Hematopoietic multipotent progenitor cell treated with erythropoietin and hydrocortisone succinate and interleukin-3 and kit ligand, for 17 days (in vitro differentiated cells): Measurements from ENCODE around the gene GRN.

Experiments used
- DNase-seq: peaks from one replicate; pipeline ENCODE4 v3.0.0-alpha.2; 2015; ENCODE audit warnings: low spot score

Gene GRN

DNA sequence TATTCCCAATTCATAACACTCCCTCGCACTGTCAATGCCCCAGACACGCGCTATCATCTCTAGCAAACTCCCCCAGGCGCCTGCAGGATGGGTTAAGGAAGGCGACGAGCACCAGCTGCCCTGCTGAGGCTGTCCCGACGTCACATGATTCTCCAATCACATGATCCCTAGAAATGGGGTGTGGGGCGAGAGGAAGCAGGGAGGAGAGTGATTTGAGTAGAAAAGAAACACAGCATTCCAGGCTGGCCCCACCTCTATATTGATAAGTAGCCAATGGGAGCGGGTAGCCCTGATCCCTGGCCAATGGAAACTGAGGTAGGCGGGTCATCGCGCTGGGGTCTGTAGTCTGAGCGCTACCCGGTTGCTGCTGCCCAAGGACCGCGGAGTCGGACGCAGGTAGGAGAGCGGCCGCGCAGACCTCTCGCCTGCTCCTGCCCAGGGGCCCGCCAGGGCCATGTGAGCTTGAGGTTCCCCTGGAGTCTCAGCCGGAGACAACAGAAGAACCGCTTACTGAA is at the start of gene GRN:
Gene GRN (plus strand): TSS at position 364 of the 515 bp plus-strand sequence. CDS start 3,863 bp downstream, outside the sequence.
- DNase-seq, result peak; percentile 86

- DNase-seq, result no peak
Observed at GRCh38 chr17:44297975-44298374, 47.1 kb upstream of the GRN start.

- no peak for DNase-seq
Observed at GRCh38 chr17:44304651-44305050, 40.5 kb upstream of the GRN start.

- peak; percentile 54 for DNase-seq
Observed at GRCh38 chr17:44307387-44308186, 37.5 kb upstream of the GRN start.

DNA sequence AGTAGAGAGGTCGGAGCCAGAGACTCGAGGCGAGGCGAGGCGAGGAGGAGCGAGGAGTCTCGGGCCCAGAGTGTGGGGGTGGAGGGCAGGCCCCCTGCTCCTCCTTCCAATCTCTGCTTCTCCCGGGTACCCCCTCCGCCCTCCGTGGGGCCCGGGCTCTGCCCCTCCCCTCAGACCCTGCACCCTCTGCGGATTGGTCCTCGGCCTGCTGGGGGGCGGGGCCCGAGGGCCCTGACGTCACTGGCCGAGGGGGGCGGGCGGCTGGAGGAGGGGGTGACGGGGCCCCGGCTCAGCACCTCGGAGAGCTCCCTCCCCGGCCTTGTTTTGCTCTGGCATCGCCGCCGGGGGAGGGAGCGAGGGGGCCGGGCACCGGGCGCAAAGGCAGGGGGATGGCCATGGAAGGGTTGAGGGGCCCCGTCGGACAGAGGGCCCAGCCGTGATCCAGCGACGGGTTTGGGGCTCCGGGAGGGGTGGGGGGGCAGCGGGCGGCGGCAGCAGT is 36.7 kb upstream of the GRN start, which contains the start of gene RUNDC3A:
Gene RUNDC3A (plus strand): TSS at position 282 of the 499 bp plus-strand sequence. CDS start 232 bp downstream, outside the sequence.
- peak; percentile 85 for DNase-seq

- DNase-seq, result peak; percentile 38
Observed at GRCh38 chr17:44308865-44309264, 36.2 kb upstream of the GRN start.

DNA sequence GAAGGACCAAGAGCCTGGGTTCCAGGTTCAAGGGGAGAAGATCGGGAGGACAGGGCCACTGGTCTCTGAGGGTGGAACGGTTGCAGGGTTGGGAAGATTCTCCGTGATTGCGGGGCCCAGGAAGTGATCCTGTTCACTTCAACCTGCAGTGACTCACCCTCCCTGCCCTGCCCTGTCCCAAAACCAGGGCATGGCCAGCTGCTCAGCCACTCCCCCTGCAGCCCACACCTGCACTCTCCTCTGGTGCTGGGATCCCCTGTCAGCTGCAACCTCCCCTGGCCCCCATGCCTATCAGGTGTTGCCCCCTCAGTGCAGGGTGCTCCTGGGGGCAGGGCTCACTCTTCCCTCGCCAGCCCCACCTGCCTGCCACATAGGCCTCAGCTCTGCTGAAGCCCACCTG is 35.6 kb upstream of the GRN start:
- peak; percentile 74 for DNase-seq

- DNase-seq, result no peak
Observed at GRCh38 chr17:44310188-44310587, 34.9 kb upstream of the GRN start.

DNA sequence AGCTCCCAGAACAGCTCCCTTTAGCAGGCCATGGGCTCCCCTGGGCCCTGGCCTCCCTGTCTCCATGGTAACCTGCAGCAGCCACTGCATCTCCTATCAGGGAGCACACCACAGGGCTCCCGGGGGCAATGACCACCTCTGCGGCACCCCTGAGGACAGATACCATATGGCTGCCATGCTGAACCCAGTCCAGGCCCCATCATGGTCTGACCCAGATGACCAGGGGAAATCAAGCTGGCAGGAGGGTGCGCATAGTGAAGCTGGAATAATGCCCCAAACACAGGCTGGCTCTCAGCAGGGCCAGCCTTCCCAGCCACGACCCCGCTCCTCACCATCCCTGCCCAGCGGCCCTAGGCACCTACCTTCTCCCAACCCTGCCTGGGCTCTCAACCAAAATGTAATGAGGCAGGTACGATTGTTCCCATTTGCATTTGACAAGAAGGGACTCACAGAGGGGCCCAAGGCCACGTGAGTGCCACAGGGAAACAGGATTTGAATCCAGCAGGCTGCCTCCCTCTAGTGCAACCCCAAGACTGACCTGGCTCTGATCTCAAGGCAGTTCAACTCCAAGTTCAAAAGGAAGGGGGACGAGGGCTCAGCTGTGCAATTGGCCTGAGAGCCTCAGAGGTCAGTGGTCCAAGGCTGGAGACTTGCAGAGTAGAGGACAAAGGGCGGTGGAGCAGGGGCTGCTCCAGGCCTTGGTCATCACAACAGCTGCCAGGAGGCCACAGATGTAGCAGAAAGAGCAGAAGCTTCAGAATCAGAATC is 34.3 kb upstream of the GRN start:
- DNase-seq, result no peak

- no peak for DNase-seq
Observed at GRCh38 chr17:44311562-44312181, 33.4 kb upstream of the GRN start.

GRCh38 chr17:44312396-44313104 is 32.6 kb upstream of the GRN start:
- no peak for DNase-seq

DNA sequence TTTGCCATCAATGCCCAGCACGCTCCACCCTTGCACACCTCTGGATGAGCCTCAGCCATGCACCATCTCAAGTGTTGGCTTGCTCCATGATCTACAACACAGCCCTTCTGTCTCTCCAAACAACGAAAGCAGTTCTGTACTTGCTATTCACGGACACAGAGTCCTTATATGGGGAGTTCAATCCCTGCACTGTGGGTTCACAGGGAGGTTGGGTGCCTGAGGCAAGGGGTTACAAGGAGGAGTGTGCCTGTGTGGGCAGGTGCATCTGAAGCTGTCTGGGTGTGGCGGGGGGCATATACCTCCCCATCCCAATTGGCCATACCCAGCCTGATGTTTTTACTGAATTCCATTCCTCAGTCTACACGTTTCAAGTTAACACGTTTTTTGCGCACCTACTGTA is 31.1 kb upstream of the GRN start:
- DNase-seq, result no peak

GRCh38 chr17:44314524-44314868 is 30.6 kb upstream of the GRN start:
- DNase-seq, result no peak

DNA sequence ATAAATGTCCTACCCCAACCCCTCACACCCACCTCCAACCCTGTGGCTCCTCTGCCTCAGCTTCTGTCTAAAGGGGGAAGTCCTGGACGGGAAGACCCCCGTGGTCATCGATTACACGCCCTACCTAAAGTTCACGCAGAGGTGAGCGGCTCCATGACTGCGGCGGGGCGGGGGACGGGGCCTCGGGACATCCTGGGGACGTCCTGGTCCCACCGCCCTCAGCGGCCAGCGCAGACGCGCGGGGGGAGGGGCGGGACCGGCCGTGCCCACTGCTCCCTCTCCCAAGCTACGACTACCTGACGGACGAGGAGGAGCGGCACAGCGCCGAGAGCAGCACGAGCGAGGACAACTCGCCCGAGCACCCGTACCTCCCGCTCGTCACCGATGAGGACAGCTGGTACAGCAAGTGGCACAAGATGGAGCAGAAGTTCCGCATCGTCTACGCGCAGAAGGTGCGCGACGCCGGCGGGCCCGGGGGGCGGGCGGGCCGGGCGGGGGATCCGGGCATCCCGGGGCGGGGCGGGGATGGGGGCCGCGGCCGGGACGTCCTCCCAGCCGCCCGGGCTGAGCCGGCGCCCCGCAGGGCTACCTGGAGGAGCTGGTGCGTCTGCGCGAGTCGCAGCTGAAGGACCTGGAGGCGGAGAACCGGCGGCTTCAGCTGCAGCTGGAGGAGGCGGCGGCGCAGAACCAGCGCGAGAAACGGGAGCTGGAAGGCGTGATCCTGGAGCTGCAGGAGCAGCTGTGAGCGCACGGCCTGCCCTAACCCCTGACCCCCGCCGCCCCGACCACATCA is 30.0 kb upstream of the GRN start:
- DNase-seq, result peak; percentile 48

DNA sequence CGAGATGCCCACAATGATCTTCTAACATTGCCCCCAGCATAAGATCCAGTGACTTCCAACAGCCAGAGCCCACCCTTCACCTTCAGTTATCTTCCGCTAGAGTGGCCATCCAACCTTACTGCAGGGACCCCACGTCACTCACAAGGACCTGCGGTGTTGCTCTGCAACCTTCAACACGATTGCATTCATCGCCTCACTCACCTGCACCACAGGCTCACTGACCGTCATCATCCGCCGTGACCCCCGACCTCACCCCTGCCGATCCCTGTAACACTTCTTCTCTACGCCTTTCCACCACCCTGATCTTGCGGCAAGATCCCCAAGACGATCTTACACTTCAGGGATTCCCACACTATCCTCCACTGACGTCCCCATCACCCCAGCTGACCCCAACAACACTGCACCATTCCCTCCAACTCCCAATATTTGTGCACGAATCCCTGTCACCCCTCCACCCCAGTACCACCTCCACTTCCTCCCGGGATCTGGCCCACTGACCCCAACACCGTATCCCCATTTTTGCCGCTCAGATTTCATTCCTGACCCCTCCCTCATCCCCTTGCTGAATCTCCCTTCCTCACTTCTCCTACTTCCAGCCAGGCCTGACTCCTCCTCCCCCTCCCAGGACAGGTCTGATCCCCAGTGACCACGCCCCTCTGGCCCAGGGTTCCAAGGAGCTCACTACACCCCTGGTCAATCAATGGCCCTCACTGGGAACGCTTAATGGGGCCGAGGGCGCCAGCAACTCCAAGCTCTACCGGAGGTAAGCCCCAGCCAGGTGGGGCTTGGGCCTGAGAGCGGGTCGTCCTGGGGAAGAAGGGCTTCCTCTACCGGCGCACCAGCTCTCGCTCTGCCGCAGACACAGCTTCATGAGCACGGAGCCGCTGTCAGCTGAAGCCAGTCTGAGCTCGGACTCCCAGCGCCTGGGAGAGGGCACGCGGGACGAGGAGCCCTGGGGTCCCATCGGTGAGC is 29.1 kb upstream of the GRN start:
- peak; percentile 74 for DNase-seq

GRCh38 chr17:44317545-44317944 is 27.6 kb upstream of the GRN start:
- DNase-seq, result peak; percentile 44

GRCh38 chr17:44318077-44318892 is 26.8 kb upstream of the GRN start:
- peak; percentile 25 for DNase-seq

DNA sequence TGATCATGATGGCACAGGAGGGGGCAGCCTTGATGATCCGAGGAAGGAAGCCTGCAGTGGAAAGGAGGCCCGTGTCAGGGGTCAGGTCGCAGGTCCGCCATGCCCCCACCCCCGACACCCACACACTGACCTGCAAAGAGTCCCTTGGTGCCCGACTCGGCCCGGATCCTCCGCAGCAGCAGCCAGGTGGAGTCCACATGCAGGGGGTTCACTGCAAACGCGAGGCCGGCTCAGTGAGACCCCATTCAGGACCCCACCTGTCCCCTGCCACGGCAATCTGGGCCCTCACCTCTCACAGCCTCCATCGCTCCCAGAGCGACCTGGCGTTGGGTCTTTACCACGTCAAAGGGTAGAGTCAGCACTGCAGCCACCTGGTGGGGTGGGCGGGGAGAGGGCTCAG is 25.0 kb upstream of the GRN start:
- DNase-seq, result no peak
